ENCODE results near the gene LY6G6F.

Gene LY6G6F

GRCh38 chr6:31725502-31726350 lies 19.1 kb downstream of the LY6G6F start:
- no peak for DNase-seq

DNA sequence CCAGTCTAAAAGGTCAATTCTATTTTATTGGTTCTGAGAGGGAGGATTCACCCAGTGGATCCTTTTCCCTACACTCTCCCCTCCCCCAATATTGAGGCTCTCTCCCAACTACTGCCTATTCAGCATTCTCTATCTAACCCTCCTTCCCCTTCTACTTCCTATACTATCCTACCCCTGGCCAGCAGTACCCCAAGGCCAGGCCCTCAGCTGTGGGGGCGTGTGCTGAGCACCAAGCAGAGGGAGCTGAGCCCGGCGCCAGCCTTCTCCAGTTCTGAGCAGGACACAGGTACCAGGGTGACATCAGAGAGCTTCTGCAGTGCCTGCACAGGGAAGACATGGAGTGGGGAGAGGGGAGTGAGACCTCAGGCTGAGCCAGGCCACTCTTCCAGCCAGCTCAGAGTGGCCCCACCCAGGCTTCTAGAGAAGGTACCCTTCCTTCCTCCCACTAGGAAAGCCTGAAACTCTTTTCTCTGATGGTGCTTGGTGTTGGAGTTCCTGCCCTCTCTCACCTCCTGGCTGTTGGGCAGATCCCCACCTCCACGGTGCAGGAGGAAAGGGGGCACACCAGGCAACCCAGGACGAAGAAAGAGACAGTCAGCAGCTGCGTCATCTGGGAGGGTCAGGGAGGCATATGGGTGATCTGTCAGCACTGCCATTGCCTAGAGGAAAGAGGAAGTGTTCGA lies 20.5 kb downstream of the LY6G6F start:
- no peak for DNase-seq

DNA sequence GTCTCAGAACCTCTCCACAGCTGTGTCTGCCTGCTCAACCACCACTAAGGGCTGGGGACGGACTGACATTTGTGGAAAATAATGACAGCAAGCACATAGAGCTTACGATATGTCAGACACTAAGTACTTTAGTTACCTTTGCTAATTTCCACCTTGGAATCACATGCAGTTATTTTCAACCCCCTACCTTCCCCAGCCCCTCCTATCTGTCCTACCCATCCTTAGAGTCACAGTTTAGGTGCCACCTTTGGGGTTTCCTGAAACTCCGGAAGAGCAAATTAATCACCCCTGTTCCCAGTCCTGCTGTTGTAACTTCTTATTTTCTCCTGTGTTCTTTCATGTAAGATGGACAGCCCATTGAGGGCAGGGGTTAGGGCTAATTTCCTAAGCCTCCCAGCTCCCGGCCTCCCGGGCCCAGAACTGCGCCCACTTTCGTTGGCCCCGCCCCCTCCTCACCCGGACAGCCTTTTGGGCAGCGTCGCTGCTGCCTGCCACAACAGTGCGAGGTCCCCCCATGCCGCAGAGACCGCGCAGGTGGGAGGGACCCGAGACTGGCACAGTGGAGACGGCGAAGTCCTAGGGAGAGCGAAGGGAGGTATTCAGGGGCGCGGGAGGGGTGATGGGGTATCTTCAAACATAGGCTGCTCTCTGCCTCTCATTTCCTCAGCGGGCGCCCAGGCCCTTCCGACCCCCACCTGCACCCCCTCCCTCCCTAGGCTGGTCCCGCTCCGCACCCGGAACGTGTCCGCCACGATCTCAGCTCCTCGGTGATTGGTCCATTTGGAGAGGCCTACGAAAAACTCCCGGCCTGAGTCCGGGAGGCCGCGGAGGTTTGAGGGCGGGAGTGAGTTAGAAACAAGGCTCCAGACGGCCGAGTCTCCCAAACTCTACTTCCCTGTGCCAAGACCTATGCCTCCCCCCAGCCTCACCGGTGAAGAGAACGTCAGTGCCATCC lies 21.3 kb downstream of the LY6G6F start:
- DNase-seq: no peak

DNA sequence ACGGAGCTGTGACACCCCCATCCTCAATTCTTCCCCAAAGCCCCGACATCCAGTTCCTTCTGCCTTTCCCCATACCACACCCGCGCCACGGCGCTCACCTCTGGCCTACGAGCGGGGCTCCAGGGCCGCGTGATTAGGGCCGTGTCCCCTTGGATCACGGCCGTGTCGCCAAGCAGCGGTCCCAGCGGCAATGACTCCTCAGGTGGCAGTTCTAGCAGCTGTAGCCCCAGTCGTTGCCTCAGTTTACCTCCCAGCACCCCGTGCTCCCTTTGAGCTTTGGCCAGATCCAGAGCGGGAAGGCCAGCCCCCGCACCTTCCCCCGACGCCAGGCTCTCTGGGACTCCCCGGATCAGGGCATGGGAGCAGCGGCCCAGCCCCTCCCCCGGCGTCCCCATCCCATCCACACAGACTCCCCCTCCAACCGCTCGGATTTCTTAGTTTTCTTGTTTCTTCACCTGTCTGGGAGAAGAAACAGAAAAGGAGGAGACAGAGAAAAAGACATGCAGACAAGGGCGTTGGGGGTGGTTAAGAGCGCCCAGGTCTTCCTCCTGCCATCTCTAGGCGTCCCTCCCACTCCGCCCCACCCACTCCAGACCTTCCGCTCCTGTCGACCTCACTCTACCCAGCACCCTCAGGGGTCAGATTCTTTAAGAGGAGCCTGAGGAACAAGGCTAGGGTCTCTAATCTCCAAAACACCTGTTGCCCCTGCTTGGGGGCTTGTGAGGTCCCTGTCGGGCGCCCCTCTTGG lies 22.3 kb downstream of the LY6G6F start, which contains the start of gene DDAH2:
DDAH2 (minus strand) TSS at position 533 of the 748 bp plus-strand sequence; CDS start at position 395, 138 bp downstream.
- DNase-seq: no peak

- DNase-seq: peak; percentile 77
Observed at GRCh38 chr6:31729515-31729978, 22.9 kb downstream of the LY6G6F start.

GRCh38 chr6:31729979-31730630 lies 23.4 kb downstream of the LY6G6F start:
- DNase-seq: peak; percentile 24

- DNase-seq: no peak
Observed at GRCh38 chr6:31730631-31731086, 24.0 kb downstream of the LY6G6F start.

DNA sequence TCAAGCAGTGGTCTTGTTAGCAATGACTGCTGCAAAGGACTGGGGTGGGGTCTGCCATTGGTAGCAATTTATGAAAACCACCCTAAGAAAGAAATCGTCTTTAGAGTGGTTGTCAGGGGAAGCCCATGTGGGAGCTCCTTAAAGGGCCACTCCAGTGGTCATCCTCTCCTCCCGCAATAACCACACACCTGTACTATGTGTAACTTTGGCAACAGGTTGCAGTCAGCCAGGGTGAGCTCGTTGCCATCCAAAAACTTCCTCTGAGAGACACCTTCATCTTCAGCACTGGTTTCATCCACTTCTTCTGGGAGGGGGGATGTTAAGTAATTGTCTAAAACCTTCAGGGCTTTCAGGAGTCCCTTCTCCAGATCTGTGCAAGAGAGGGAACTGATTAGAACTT lies 25.4 kb downstream of the LY6G6F start:
- DNase-seq: no peak

DNA sequence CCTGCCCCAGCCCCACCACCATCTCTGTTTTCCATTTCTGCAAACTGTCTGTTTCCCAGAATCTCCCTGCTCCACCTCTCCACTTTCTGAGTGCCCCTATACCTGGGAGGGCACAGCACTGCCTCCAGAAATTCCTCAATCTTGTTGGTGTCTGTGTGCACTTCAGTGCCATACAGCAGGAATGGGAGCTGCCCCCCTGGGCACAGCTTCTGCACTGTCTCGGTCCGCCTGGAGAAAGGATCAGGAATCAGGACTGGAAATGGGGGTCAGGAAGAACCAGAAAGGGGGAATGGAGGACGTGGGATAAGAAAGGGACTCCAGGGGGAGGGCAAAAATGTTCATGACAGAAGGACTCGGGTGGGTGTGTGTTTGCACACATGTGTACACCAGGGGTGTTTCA lies 27.1 kb downstream of the LY6G6F start:
- no peak for DNase-seq

- DNase-seq: no peak
Observed at GRCh38 chr6:31734247-31734820, 27.7 kb downstream of the LY6G6F start.

- DNase-seq: no peak
Observed at GRCh38 chr6:31734821-31735406, 28.2 kb downstream of the LY6G6F start.

GRCh38 chr6:31736021-31736767 lies 29.5 kb downstream of the LY6G6F start, which contains the start of gene CLIC1:
CLIC1 (minus strand) TSS chr6:31736530; CDS start chr6:31736300, 230 bp downstream.
- DNase-seq: peak; percentile 69

- DNase-seq: no peak
Observed at GRCh38 chr6:31736768-31737314, 30.2 kb downstream of the LY6G6F start.

GRCh38 chr6:31737315-31737990 lies 30.8 kb downstream of the LY6G6F start:
- no peak for DNase-seq

DNA sequence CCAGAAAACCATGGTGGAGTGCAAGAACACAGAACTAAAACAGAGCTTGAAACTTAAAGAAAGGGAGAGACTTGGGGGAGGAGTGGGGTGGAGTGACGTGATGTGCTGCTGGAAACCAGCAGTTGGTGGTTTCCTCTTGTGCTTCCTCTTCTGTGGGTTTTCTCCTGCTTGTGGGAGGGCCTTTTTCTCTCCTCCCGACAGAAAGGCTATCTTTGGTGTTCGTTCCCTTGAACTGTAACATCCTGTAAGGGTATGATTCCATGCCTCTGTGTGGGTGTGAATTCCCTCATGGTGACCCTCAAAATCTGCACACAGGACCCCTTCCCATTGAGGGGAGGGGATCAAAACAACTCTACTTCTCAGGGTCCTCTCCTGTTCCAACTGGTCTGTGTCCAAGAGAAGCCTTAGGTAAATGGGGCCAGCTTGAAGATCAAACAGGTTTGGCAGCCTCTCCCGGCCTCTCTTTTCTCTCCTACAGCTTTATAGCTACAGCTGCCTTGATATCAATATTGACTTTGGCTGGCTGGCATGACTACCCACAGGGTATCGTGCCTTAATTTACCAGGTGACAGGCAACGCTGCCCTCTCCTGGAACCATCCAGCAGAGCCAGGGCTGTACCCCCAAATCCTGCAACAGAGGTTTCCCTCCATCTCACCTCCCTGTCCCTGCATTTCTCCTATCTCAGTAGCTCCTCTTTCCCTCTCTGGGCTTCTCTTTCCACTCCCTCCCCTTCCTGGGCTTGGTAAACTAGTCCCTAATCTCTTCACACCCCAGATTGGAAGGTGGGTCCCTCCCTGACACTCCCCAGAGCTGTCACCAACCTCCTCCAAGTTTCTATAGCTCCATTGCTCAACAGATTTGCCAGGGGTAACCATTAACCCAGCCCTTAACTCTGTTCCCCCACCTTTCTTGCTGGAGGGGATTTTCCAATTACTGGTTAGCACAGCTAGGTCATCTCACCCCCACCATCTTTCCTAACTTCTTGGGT lies 31.6 kb downstream of the LY6G6F start:
- no peak for DNase-seq

DNA sequence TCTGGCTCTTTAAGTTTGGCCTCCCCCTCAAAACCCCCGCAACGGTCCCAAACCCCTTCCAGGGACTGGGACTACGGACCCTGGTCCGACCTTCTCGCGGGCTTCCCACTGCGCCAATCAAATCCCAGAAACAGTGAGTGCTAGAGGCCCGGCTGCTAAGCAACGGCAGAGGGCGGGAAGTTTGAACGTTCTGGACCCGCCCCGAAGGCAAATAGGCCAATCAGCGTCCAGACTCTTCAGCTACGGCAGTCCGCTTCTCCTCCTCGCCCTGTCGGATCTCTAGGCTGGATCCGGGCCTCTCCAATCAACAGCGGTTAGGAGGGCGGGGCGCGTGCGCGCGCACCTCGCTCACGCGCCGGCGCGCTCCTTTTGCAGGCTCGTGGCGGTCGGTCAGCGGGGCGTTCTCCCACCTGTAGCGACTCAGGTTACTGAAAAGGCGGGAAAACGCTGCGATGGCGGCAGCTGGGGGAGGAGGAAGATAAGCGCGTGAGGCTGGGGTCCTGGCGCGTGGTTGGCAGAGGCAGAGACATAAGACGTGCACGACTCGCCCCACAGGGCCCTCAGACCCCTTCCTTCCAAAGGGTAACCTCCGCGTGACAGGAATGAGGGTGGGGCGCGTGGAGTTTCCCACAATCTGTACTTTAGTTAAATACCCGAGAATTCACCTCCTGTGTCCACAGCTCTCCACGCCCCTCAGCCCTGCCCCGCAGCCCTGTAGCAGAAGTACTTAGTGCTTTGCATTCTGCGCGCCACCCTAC lies 33.2 kb downstream of the LY6G6F start, which contains the start of gene MSH5:
MSH5 (plus strand) TSS at position 367 of the 758 bp plus-strand sequence. CDS start 462 bp downstream, outside the sequence.
- peak; percentile 99 for DNase-seq
